Right kidney (tissue), 1 donor: Measurements from ENCODE around the gene SORBS2.
"Not testable (repeated sequence)": the region's sequence is repeated elsewhere in the genome, so short reads cannot be mapped to it uniquely, and the experiment has no call there.

Source experiments
- DNase-seq: peaks from one replicate; pipeline ENCODE4 v3.0.0-alpha.2; 2016

SORBS2 gene

DNA sequence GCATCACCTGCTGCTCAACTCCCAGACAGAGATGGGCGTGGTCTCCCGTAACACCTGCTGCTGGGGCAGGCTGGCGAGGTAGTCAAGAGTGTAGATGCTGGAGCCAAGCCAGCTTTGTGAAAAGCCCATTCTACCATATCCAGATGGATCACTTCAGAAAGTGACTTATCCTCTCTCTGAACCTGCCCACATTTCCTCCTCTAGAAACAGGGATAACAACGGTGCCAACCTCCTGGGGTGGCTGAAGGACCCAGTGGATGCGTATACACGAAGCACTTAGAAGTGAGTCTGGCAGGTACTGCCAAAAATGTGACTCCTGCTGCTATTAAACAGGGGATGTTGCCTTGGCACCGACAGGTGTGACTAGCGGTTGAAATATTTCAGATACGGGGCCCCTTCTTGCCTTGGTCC lies 95.8 kb downstream of the SORBS2 start:
- no peak for DNase-seq

DNA sequence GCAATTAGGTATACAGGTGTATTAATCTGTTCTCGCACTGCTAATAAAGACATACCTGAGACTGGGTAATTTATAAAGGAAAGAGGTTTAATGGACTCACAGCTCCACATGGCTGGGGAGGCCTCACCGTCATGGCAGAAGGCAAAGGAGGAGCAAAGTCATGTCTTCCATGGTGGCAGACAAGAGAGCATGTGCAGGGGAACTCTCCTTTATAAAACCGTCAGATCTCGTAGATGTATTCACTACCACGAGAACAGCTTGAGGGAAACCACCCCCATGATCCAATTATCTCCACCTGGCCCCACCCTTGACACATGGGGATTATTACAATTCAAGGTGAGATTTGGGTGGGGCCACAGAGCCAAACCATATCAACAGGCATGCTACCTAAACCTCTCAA lies 97.5 kb downstream of the SORBS2 start:
- DNase-seq = not testable (repeated sequence)

DNA sequence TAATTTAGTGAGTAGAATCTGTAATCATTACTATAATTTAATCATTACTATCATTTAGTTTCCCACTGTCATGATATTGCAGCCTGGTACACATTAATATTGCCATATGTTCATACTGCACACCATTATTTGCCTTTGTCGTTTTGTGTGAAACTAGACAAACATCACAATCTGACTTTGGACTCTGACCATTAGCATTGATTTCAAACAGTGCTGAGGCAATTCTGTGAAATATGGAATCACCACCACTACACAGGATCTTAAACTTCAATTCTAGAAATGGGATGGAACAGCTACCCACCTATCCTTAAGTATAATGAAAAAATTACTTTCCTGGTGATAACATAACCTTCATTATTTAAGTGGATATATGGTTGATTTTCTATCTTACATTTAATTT lies 98.3 kb downstream of the SORBS2 start:
- no peak for DNase-seq

DNA sequence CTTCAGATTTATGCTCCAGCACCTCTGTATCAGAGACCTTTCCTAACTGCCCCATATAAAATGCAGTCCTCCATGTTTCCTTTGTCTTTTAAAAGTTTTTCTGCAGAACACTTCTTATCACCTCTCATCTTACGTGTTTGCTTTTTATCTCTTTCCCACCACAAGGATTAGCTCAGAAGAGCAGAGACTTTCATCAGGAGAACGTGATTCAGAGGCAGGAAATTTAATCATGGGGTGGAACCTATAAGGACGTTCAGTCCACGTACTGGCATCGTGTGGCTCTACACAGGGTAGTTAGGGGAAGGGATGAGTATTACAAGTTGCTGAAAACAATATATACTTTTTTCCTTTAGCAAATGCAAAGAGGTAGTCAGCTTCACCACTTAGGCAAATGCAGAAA lies 98.7 kb downstream of the SORBS2 start:
- no peak for DNase-seq

DNA sequence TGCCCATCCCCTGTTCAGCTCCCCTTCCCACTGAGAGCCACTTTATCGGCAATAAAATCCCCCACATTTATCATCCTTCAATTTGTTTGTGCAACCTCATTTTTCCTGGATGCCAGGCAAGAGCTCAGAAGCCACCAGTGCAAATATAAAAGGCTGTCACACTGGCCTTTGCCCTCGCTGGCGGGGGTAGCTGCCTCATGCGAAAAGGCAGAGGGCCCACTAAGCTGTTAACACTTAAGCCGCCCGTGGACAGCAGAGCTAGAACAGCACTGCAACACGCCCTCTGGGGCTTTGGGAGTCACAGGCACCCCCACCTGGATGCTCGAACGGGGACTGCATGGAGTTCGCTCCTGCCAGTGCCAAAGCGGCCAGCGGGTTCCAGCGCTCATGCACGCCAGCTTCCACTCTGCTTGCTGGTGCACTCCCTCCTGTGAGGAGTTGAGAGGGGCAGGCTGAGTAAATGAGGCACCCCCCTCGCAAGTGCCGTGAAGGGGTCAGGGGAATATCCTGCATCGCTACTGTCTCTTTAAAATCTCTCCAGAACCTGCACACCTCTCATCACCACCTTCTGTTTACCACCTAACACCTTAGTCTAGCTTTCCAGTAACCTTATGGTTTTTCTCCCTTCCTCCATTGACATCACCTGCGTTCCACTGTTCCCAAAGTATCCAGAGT lies 99.5 kb downstream of the SORBS2 start:
- no peak for DNase-seq

DNA sequence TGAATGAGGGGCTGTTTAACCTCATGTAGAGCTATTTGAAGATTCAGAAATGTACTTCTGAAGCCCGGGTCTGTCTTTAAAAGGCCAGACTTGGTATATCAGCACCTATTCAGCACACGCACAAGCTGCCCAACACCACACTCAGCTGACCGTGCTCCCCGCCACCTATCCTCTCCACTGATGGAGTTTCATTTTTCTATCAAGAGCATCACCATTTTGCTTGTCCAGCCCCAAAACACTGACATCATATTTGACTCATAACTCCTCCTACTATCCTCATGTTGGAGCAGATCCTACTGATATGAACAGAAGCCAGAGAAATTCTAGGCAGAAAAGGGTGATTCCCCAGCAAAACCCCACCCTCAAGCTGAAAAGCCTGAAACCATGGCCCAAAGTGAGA lies 100.3 kb downstream of the SORBS2 start:
- no peak for DNase-seq

DNA sequence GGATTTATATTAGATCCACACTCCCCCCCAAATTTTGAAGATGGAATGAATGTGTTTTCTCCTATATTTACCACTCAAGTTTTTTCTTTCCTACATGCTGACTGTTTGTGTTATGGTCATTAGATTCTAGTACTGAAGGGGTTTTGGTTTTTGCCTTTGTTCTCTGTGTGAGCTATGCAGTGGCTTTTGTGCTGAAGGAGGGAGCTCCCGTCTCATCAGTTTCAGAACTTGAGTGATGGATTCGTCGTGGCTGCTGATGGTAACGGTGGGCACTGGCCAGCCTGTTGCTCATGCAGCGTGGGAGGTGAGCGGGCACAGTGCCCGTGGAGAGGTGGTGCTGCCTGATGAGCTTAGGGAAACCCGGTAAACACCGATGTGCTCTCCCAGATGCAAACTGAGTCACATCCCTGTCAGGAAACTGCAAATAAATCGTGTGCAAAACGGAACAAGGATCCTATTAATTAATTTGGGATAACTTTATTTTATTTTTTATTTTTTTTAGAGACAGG lies 101.5 kb downstream of the SORBS2 start:
- DNase-seq = no peak

DNA sequence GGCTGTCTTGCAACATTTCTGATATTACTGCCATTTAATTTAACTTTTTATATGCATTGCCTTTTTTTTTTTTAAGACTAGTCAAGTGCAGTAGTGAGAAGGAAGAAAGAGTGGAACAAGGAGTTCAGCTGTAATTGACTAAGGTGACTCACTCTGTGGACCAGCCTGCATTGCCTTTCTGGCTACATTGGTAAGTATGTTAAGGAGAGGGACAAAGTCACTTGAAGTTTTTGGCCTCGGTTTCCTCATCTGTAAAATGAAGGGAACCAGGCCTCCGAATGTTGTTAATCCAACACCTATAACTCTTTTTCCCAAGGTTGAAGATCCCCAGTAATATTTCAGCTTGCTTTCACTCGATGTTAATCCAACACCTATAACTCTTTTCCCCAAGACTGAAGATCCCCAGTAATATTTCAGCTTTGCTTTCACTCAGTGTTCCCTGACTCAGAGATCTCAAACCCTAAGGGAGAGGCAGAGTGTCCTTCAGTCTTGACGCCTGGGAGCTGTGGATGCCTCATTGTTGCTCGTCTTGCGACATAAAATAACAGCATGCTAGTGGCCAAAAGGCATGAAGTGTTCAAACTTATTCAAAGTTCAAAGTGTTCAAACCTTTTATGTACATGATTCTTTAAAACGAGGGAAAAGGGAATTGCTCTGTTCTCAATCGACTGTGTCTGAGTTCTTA lies 102.0 kb downstream of the SORBS2 start:
- DNase-seq = no peak

DNA sequence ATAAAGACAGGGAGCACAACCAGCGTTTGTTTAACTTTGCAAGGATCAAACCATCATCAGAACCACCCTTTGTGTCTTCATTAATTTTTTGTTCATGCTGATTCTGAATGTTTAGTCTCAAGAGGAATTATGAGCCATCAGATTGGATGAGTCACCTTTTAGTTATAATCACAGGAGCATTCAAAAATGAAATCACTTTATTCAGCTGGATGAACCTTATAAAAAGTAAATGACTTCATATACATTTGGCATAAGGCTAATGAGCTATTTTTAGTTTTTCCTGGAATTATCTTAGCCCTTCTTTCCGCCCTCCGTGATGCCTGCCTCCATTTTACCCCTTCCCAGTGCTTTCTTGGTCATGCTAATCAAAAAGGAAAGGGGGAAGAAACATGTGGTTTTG lies 103.6 kb downstream of the SORBS2 start:
- no peak for DNase-seq

DNA sequence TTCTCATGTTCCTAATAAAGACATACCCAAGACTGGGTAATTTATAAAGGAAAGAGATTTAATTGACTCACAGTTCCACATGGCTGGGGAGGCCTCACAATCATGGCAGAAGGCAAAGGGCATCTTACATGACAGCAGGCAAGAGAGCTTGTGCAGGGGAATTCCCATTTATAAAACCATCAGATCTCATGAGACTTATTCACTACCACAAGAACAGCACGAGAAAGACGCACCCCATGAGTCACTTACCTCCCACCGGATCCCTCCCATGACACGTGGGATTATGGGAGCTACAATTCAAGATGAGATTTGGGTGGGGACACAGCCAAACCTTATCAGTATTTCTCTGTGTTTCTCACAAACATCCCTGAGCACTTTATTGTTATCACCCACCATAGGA lies 104.4 kb downstream of the SORBS2 start:
- DNase-seq = not testable (repeated sequence)

DNA sequence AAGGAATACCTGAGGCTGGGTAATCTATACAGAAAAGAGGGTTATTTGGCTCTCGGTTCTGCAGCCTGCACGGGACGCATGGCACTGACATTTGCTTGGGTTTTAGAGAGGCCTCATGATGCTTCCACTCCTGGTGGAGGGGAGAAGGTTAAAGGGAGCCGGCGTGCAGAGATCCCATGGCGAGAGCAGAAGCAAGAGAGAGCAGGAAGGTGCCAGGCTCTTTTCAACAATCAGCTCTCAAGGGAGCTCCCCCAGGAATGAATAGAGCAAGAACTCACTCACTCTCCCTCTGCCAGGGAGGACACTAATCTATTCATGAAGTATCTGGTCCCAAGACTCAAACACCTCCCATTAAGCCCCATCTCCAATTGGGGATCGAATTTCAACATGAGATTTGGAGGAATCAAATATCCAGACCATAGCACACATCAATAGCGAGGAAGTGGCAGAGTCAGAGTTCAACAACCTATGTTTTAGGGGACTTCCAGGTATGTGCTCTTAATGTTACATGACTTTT lies 109.8 kb downstream of the SORBS2 start:
- DNase-seq = no peak

DNA sequence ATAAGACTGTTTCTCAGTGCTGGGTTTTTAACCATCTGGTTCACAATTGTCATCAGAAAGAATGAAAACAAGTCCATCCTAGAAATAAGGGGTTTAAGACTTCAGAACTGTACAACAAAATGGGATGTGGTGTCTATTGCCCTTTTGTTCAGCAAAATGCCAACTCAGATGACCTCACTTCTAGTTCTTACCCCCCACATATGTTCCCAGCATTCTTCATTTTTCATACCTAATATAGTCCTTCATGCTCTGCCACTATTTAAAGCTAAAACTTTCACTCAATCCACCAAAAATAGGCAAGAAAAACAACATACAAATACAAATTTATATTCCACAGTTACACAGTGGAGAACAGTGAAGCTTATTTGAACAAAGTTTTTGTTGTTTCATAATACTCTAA lies 111.4 kb downstream of the SORBS2 start:
- DNase-seq = no peak

DNA sequence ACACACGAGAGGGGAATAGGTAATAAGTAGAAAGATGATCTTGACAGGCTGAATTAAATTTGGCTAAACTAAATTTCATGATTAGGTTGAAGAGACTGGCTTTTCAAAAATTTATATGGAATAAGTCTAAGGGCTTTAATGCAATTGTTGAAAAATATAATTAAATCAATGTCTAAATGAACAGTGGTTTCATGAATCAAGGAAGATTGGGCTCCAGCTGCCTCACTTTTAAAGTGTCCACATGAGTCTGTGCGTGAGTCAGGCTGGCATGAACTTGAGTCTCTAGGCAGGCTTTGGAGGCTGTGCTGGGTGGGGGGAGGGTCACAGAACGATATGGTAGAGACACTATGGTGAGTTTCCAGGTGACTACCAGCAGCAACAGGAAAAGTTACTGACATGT lies 111.9 kb downstream of the SORBS2 start:
- no peak for DNase-seq

DNA sequence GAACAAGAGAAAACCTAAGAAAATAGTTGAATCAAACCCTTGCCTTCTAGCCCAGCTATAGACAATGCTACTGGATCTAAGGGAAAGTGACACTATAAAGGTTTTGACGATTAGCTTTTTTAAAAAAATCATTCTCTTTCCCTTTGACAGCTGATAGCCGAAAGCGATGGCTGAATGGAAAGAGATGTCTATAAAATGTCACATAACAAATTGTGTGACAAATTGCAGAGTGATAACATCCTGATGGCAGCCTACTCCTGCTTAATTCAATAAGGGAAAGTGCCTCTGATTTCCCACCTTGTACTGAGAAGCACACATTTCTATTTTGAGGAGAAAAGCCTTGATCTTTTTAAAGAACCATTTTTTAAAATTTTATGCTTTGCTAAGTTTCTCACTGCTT lies 114.5 kb downstream of the SORBS2 start:
- no peak for DNase-seq

DNA sequence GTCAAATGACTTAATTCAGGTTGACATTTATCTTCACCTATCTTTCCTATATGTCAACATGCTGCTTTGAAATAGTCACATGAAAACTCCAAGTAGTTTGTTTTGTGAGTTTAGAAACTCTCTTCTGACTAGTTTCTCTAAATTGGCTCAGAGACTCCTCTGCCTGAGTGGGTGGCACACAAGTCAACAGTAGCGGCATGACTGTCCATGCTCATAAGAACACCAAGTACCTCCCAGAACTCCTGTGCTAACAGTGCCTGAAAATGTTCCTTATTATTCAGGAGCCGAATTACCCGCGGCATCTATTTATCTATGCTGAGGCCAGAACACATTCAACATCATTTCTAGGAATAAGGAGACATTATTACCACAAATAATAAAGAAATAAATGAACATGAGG lies 116.3 kb downstream of the SORBS2 start:
- DNase-seq = no peak

DNA sequence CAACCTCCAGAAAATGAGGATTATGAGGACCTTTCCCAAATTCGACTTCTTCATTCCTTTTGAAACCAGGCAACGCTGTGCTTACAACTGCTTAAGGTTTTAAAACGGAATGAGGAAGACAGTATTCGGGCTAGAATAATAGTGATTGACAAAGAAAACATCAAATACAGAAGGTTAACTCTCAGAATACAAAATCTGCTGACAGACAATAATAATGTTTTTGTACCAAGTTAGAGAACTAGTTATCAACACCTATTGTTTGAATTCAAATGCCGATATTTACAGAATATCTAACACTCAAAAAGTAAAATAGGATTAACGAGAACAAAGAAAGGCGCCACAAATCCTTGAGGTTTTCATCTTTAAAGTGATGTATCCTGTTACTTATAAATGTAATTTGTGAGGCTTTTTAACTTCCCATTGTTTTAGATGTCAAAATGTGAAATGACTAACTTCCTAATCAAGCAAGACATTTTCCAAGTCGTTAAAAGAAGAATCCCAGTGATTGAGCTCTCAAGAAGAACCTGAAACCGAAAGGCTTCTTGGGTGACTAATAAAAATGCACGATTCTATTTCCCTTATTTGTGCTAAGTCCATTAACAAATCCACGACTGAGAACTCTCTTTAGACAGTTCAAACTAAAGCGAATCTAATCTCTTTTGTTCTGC lies 118.3 kb downstream of the SORBS2 start:
- no peak for DNase-seq

DNA sequence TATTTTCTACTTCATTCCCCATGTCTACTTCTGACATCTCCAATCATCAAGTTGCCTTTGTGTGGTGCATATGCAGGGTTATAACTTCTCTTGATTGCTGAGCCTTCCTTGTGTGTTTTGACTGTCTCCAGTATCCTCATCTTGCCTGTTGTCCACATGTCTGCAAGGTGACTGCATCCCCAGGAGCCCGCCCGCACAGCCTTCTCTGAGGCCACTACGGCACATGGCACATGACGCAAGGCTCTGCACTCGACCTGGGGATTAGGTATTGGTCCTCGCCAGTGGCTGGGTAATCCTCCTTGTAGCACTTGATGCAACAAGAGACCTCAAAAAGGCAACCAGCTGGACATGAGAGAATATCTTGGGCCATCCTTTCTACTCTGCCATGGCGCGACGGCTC lies 122.6 kb downstream of the SORBS2 start:
- no peak for DNase-seq

DNA sequence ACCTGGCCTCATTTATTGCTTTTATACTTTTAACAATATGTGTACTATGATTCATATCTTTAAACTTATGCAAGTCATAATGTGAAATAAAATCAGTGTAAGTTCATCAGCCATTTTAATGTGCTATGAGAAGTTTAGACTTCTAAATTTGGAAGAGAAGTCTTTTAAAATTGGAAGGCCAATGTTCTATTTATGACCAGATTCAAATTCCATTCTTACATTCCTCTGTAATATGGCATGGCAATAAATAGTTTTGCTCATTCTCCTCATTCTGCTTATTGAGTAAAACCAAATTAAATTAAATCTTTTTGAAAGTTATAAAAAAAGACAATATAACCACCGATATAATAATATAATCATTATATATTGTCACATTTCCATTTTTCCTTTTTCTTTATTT lies 126.2 kb downstream of the SORBS2 start:
- no peak for DNase-seq

DNA sequence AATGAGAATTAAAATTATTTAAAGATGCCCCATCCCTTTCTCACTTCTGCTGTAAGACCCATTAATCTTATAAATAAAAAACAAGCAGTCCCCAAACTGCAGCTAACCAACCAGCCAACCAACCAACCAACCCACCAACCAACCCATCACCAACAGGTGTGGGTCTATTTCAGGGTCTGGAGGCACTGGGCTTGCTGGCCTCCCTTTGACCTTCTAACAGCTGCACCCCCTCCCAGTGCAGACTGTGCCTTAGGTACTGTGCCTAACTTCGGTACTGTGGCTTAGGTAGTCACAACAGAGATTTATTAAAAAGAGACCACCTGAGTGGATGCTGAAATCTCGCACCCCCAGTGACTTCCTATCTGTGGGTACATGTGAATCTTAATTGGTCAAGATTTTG lies 128.1 kb downstream of the SORBS2 start:
- DNase-seq = no peak

DNA sequence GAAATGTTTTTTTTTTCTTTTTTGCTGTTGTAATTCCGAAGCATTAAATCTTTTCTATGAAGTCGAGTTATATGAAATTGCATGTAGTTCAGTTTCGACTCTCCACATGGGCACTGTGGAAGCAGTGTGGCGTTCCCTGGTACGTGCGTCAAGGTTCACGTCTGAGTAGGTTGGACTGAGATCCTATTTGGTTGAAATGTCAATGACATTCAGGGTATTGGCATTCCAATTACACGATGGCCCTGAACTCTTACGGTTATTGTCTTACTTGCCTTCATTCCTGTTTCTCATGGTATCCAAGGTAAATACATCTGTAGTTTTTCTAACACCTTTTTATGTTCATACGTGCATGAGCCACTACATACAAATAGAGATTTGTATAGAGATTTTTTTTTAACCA lies 128.8 kb downstream of the SORBS2 start:
- DNase-seq = no peak

DNA sequence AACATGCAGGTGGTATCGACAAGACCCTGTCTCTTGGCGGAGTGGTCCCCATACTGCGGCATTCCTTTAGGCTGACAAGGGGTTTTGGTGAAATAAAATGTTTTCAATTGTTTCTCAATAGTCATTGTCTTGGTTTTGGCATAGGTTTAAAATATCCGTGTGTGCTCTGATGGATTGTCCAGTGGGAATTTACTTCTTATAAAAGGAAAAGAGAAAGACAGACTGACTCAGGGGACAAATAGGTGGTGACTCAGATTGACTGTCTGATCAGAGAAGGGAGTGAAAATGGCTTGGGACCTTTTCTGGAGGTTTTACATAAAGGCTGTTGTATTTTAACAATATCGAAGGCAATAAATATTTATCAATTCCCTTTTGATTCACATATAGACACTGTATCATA lies 129.8 kb downstream of the SORBS2 start:
- no peak for DNase-seq

DNA sequence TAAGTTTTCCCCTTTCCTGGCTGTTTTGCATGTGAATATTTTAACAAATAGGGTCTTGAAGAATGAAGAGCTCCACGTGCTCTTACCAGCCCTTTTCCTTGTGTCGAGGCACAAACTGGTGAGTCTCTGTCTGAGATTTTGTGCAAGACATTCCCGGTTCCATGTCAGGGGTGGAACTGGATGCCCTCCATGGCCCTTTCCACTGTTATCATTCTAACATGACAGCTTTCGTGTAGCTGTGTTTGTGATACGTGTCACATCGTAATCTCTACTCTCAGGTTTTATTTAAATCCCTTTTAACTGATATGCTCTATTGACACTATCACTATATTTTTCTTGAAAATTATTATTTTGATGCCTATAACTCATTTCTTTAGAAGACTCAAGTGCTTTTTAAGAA lies 130.4 kb downstream of the SORBS2 start:
- DNase-seq = no peak

DNA sequence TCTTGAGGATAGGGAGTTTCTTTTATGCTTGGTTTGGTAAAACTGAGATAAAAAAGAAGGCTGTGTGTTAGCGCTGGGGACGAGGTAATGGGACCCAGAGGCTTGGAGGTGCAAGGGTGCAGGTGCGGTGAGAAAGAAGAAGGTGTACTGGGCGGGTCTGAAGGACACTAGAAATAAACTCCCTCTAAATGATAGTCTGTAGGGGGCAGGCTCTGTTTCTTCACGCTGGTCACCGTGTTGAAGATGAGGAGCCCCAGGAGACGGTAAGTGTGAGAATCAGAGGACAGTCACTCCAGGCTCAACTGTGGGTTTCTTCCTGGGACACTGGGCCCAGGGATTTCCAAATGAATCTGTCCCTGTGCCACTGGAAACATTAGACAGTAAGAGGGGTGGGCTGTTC lies 131.4 kb downstream of the SORBS2 start:
- DNase-seq = no peak

DNA sequence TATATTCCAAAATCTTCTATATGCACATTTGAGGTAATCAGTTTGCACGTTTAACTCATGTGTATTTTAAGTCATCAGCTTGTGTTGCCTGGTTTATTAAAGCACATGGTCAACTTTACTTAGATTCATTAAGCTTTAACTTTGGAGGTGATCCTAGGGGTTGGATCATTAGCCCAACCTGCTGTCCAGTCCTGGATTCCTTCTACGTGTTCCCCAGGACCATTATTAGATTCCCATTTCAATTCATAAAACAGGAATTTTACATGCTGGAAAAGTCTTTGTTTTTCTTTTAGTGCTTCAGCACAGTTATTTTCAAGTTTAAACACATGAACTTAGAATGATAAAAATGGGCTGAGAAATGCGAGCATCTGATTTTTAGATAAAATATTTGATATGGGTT lies 132.5 kb downstream of the SORBS2 start:
- DNase-seq = no peak
